ENCODE results near the gene NAALADL2. TPM values are rescaled to one million over a fixed set of nuclear protein-coding genes. Genes with fewer than 3 reads are reported as not detected.

The NAALADL2 gene
- polyA plus RNA-seq, 2 donors, result 0.26 to 0.54 TPM

DNA sequence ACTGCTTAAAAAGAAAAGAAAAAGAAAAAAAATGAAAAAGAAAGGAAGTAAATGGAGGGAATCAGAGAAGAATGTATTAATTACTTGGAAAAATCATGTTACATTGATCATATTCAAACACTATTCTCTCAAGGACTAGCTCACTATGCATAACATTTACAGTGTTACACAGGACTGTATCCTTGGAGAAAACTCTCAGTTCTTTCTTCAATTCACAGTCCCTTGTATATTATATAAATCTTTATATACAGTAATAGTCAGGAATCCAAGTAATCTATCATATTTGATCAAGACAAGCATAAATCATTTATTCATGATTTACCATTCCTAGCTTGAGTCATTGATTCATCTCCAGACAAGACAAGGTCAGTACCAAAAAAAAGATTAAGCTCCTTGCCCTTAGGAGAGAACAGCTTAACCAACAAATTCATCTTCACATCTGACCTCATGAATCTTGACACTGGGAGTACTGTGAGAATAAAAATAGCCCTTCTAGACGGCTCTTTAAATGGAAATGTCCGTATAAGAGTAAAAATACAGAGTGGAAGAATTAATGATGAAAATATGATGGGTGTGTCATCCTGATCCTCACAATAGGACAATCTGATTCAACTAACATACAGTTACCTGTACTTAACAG, 980.4 kb downstream of the NAALADL2 start:
- Histone ChIP-seq H3K4me3 (ENCODE audit: low read depth in 1 of 2, low read length in 2 of 2) (no peak overlapping the region), H3K36me3 (ENCODE audit: control insufficient read depth in 2 of 2, insufficient read depth in 2 of 2, low read length in 1 of 2) (no peaks in the 10 kb centered on the region), H3K4me1 (ENCODE audit: control insufficient read depth in 2 of 2, insufficient read depth in 2 of 2, low read length in 1 of 2) (no peaks in the 10 kb centered on the region), H3K27ac (ENCODE audit: low read depth in 2 of 2, low read length in 1 of 2) (no peak overlapping the region), H3K27me3 (ENCODE audit: control insufficient read depth in 1 of 2, insufficient read depth in 2 of 2, low read length in 2 of 2) (no peaks in the 10 kb centered on the region), H3K9me3 (ENCODE audit: control insufficient read depth in 2 of 2, insufficient read depth in 1 of 2, low read depth in 1 of 2, low read length in 1 of 2) (no peaks in the 10 kb centered on the region)
- WGBS, 2 donors, result 65 to 75% methylated on average over 2 of the region's 2 CpGs

DNA sequence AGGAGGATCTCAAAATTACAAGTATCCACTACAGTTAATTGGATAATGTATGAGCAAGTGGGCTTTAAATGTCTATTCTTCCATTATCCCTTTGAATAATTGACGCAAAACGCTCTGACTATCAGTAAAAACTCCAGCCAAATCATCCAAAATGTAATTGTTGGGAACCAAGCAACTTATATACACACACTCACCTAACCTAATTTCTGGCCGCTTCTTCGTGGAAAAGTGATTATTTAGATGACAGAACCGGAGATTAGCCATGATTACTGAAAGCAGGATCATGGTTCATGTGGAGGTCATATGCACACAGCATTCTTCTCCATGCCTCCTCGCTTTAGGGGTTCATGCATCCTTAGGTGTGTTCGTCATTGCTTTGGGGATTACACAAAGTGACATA, 992.4 kb downstream of the NAALADL2 start:
- Histone ChIP-seq H3K27me3 (ENCODE audit: control insufficient read depth in 1 of 2, insufficient read depth in 2 of 2, low read length in 2 of 2) (no peaks in the 10 kb centered on the region), H3K4me3 (ENCODE audit: low read depth in 1 of 2, low read length in 2 of 2) (no peak overlapping the region), H3K9me3 (ENCODE audit: control insufficient read depth in 2 of 2, insufficient read depth in 1 of 2, low read depth in 1 of 2, low read length in 1 of 2) (no peaks in the 10 kb centered on the region), H3K4me1 (ENCODE audit: control insufficient read depth in 2 of 2, insufficient read depth in 2 of 2, low read length in 1 of 2) (no peaks in the 10 kb centered on the region), H3K27ac (ENCODE audit: low read depth in 2 of 2, low read length in 1 of 2) (no peak overlapping the region), H3K36me3 (ENCODE audit: control insufficient read depth in 2 of 2, insufficient read depth in 2 of 2, low read length in 1 of 2) (no peaks in the 10 kb centered on the region)
- 80% methylated on average over 7 of the region's 7 CpGs for WGBS, 2 donors

DNA sequence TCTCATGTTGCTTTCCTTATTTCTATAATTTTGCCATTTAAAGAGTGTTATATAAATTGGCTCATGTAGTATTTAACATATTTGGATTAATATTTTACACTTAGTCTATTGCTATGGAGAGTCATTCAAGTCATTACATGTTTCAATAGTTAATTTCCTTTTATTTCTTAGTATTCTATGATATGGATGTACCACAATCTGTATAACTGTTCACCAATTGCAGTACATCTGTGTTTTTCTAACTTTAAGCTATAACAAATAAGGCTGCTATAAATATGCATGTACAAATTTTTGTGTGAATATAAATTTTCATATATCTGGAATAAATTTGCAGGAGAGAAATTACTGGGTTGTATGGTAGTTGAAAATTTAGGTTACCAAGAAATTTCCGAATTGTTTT, 993.4 kb downstream of the NAALADL2 start:
- Histone ChIP-seq H3K36me3 (ENCODE audit: control insufficient read depth in 2 of 2, insufficient read depth in 2 of 2, low read length in 1 of 2) (no peaks in the 10 kb centered on the region), H3K27ac (ENCODE audit: low read depth in 2 of 2, low read length in 1 of 2) (no peak overlapping the region), H3K9me3 (ENCODE audit: control insufficient read depth in 2 of 2, insufficient read depth in 1 of 2, low read depth in 1 of 2, low read length in 1 of 2) (no peaks in the 10 kb centered on the region), H3K27me3 (ENCODE audit: control insufficient read depth in 1 of 2, insufficient read depth in 2 of 2, low read length in 2 of 2) (no peaks in the 10 kb centered on the region), H3K4me1 (ENCODE audit: control insufficient read depth in 2 of 2, insufficient read depth in 2 of 2, low read length in 1 of 2) (no peaks in the 10 kb centered on the region), H3K4me3 (ENCODE audit: low read depth in 1 of 2, low read length in 2 of 2) (no peak overlapping the region)
- WGBS, 2 donors, result 86 to 88% methylated on average over 1 of the region's 1 CpG

DNA sequence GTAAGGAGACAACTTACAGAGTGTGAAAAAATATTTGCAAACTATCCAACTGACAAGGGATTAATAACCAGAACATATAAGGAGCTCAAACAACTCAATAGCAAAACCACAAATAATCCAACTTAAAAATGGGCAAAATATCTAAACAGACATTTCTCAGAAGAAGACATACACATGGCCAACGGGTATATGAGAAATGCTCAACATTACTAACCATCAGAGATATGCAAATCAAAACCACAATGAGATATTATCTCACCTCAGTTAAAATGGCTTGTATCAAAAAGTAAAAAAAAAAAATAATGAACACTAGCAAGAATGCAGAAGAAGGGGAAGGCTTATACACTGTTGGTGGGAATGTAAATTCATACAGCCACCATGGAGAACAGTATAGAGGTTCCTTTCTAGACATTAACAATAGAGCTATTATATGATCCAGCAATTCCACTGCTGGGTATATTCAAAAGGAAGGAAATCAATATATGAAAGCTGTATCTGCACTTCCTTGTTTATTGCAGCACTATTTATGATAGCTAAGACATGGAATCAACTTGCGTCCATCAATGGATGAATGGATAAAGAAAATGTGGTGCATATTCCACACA, 998.6 kb downstream of the NAALADL2 start:
- H3K27me3 ChIP-seq (ENCODE audit: control insufficient read depth in 1 of 2, insufficient read depth in 2 of 2, low read length in 2 of 2), result no peaks in the 10 kb centered on the region
- no peaks in the 10 kb centered on the region for H3K9me3 ChIP-seq (ENCODE audit: control insufficient read depth in 2 of 2, insufficient read depth in 1 of 2, low read depth in 1 of 2, low read length in 1 of 2)
- H3K27ac ChIP-seq (ENCODE audit: low read depth in 2 of 2, low read length in 1 of 2), result no peak overlapping the region
- no peaks in the 10 kb centered on the region for H3K4me1 ChIP-seq (ENCODE audit: control insufficient read depth in 2 of 2, insufficient read depth in 2 of 2, low read length in 1 of 2)
- no peaks in the 10 kb centered on the region for H3K36me3 ChIP-seq (ENCODE audit: control insufficient read depth in 2 of 2, insufficient read depth in 2 of 2, low read length in 1 of 2)
- H3K4me3 ChIP-seq (ENCODE audit: low read depth in 1 of 2, low read length in 2 of 2), result no peak overlapping the region
- 70 to 75% methylated on average over 2 of the region's 2 CpGs for WGBS, 2 donors

Data from esophagus (tissue), 2 donors.